Mesenchymal stem cell (in vitro differentiated cells and primary cell): ENCODE results near the gene GFER.

Experiments used
- DNase-seq: peaks from one replicate; pipeline ENCODE4 v3.0.0-alpha.2; 2013
- H2AFZ ChIP-seq: one replicate; pipeline ENCODE4 v1.6.1; 2013; ENCODE audit warnings: low read depth, mild to moderate bottlenecking, control low read depth, inconsistent platforms, low read length, moderate library complexity
- H2AK5ac ChIP-seq: 2 replicates; pipeline ENCODE4 v1.6.1; 2013; ENCODE audit warnings: low read length, moderate library complexity, mild to moderate bottlenecking, inconsistent platforms; ENCODE audit not compliant: severe bottlenecking
- H2BK120ac ChIP-seq: one replicate; pipeline ENCODE4 v1.6.1; 2013; ENCODE audit warnings: low read depth, mild to moderate bottlenecking, inconsistent platforms, low read length, moderate library complexity
- H2BK12ac ChIP-seq, 2 experiments: one replicate each; pipeline ENCODE4 v1.6.1; 2013; ENCODE audit warnings: inconsistent platforms in 2 of 2, low read length in 2 of 2, mild to moderate bottlenecking in 2 of 2, moderate library complexity in 2 of 2, control low read depth in 1 of 2
- H2BK15ac ChIP-seq: one replicate; pipeline ENCODE4 v1.6.1; 2013; ENCODE audit warnings: mild to moderate bottlenecking, low read depth, inconsistent platforms; ENCODE audit not compliant: poor library complexity, severe bottlenecking
- H2BK5ac ChIP-seq: 2 replicates; pipeline ENCODE4 v1.6.1; 2013; ENCODE audit warnings: low read depth, mild to moderate bottlenecking, low read length, control low read depth, inconsistent platforms; ENCODE audit not compliant: poor library complexity, severe bottlenecking
- H3K14ac ChIP-seq, 2 experiments: one replicate each; pipeline ENCODE4 v1.6.1; 2013; ENCODE audit warnings: inconsistent platforms in 2 of 2, low read length in 2 of 2, control low read depth in 1 of 2, mild to moderate bottlenecking in 1 of 2, moderate library complexity in 1 of 2
- H3K18ac ChIP-seq, 2 experiments: one replicate each; pipeline ENCODE4 v1.6.1; 2013; ENCODE audit warnings: inconsistent platforms in 2 of 2, low read length in 2 of 2, control low read depth in 1 of 2, low read depth in 1 of 2, mild to moderate bottlenecking in 1 of 2
- H3K23ac ChIP-seq, 2 experiments: one replicate each; pipeline ENCODE4 v1.6.1; 2013; ENCODE audit warnings: inconsistent platforms in 2 of 2, low read length in 2 of 2, mild to moderate bottlenecking in 2 of 2, moderate library complexity in 2 of 2, control low read depth in 1 of 2
- H3K27ac ChIP-seq: 2 replicates; pipeline ENCODE4 v1.5.1; 2013; ENCODE audit warnings: mild to moderate bottlenecking, moderate library complexity, low read length, control low read depth, inconsistent platforms; ENCODE audit not compliant: poor library complexity, severe bottlenecking
- H3K27me3 ChIP-seq, 2 experiments: 2 replicates each; pipeline versions ENCODE4 v1.6.1 to v1.7.0; 2013; ENCODE audit warnings: low read length in 2 of 2, mild to moderate bottlenecking in 2 of 2, moderate library complexity in 2 of 2, control low read depth in 1 of 2, inconsistent platforms in 1 of 2; ENCODE audit not compliant: control insufficient read depth in 1 of 2, insufficient read depth in 1 of 2
- H3K36me3 ChIP-seq, 2 experiments: 2 replicates each; pipeline versions ENCODE4 v1.6.1 to v1.7.0; 2013; ENCODE audit warnings: low read length in 2 of 2, control low read depth in 1 of 2, inconsistent platforms in 1 of 2, low read depth in 1 of 2, mild to moderate bottlenecking in 1 of 2; ENCODE audit not compliant: insufficient read depth in 2 of 2, control insufficient read depth in 1 of 2
- H3K4ac ChIP-seq, 2 experiments: one replicate each; pipeline ENCODE4 v1.6.1; 2013; ENCODE audit warnings: inconsistent platforms in 2 of 2, low read length in 2 of 2, mild to moderate bottlenecking in 2 of 2, moderate library complexity in 2 of 2, control low read depth in 1 of 2, low read depth in 1 of 2
- H3K4me1 ChIP-seq: 2 replicates; pipeline ENCODE4 v1.6.1; 2013; ENCODE audit warnings: low read depth, low read length, control low read depth; ENCODE audit not compliant: control insufficient read depth, insufficient read depth
- H3K4me2 ChIP-seq: 2 replicates; pipeline ENCODE4 v1.6.1; 2013; ENCODE audit warnings: low read length, mild to moderate bottlenecking, inconsistent platforms; ENCODE audit not compliant: poor library complexity, severe bottlenecking
- H3K4me3 ChIP-seq, 2 experiments: 2 replicates each; pipeline versions ENCODE4 v1.5.1 to v1.7.0; 2013; ENCODE audit warnings: low read length in 2 of 2, mild to moderate bottlenecking in 2 of 2, control low read depth in 1 of 2, low read depth in 1 of 2; ENCODE audit not compliant: insufficient read depth in 1 of 2
- H3K79me1 ChIP-seq: replicated peaks from 2 replicates; pipeline ENCODE4 v1.6.1; 2013; ENCODE audit warnings: mild to moderate bottlenecking, control low read depth, low read length, inconsistent platforms; ENCODE audit not compliant: poor library complexity, severe bottlenecking
- H3K9ac ChIP-seq: 2 replicates; pipeline ENCODE4 v1.7.0; 2013; ENCODE audit warnings: mild to moderate bottlenecking, low read length, moderate library complexity
- H3K9me3 ChIP-seq: 2 replicates; pipeline ENCODE4 v1.7.0; 2013; ENCODE audit warnings: mild to moderate bottlenecking, low read length; ENCODE audit not compliant: control insufficient read depth
- H4K8ac ChIP-seq: one replicate; pipeline ENCODE4 v1.6.1; 2013; ENCODE audit warnings: inconsistent platforms, mild to moderate bottlenecking, low read length, moderate library complexity
- H4K91ac ChIP-seq: one replicate; pipeline ENCODE4 v1.6.1; 2013; ENCODE audit warnings: mild to moderate bottlenecking, low read length, inconsistent platforms
- WGBS: methylation state at CpG from one replicate; pipeline ENCODE4 v1.1.7; 2013; ENCODE audit warnings: mixed read lengths; 5-methylcytosine and 5-hydroxymethylcytosine counted together

The GFER gene

GRCh38 chr16:2022723-2023091, 38.7 kb downstream of the GFER start:
- H4K91ac ChIP-seq, result peak overlapping the region; percentile 62

GRCh38 chr16:2023092-2024031, 39.4 kb downstream of the GFER start:
- Histone ChIP-seq H3K79me1 (no peaks in the 10 kb centered on the region), H2BK15ac (peak overlapping the region; percentile 94)
- 8% methylated on average over 48 of the region's 53 CpGs for WGBS

More at GRCh38 chr16:2022723-2023091, 38.7 kb downstream of the GFER start:
- H3K36me3 ChIP-seq, result no peaks in the 10 kb centered on the region
- no peak overlapping the region for H2AK5ac ChIP-seq
- peak overlapping the region; percentile 52 for H3K9ac ChIP-seq
- DNase-seq, result peak; percentile 85
- WGBS, result 4% methylated on average over 10 of the region's 14 CpGs
- H3K4ac ChIP-seq, result peak overlapping the region; percentile 63 to 80
- H3K4me3 ChIP-seq, result peak overlapping the region; percentile 21 to 73
- no peak overlapping the region for H2BK5ac ChIP-seq
- no peaks in the 10 kb centered on the region for H3K79me1 ChIP-seq
- peak overlapping the region; percentile 77 for H3K4me2 ChIP-seq
- H2BK120ac ChIP-seq, result peak overlapping the region; percentile 45
- H3K4me1 ChIP-seq, result peaks cover 47% of the 10 kb centered on the region
- peak overlapping the region in 1 of 2 experiments; percentile 69 for H3K14ac ChIP-seq
- peak overlapping the region; percentile 91 for H4K8ac ChIP-seq
- H3K27me3 ChIP-seq, result peaks cover 21 to 36% of the 10 kb centered on the region in 2 experiments
- H2BK12ac ChIP-seq, result peak overlapping the region; percentile 26 to 79
- H3K23ac ChIP-seq, result no peak overlapping the region
- peak overlapping the region; percentile 76 for H2AFZ ChIP-seq
- no peaks in the 10 kb centered on the region for H3K9me3 ChIP-seq
- peak overlapping the region; percentile 68 for H3K27ac ChIP-seq
- peak overlapping the region; percentile 49 for H2BK15ac ChIP-seq
- H3K18ac ChIP-seq, result peak overlapping the region; percentile 88 to 94

GRCh38 chr16:2024032-2024420, 40.0 kb downstream of the GFER start:
- H2BK120ac ChIP-seq, result peak overlapping the region; percentile 81
- no peak overlapping the region for H3K9ac ChIP-seq
- H3K14ac ChIP-seq, result no peak overlapping the region
- no peaks in the 10 kb centered on the region for H3K79me1 ChIP-seq
- H3K36me3 ChIP-seq, result peaks cover 0 to 4% of the 10 kb centered on the region in 2 experiments
- peak overlapping the region; percentile 96 for H4K91ac ChIP-seq
- WGBS, result 91% methylated on average over 12 of the region's 12 CpGs
- H2BK5ac ChIP-seq, result no peak overlapping the region
- no peak overlapping the region for H3K27ac ChIP-seq
- peak overlapping the region; percentile 60 to 93 for H3K18ac ChIP-seq
- no peak overlapping the region for H3K23ac ChIP-seq
- no peaks in the 10 kb centered on the region for H3K9me3 ChIP-seq
- H3K4me1 ChIP-seq, result peaks cover 60% of the 10 kb centered on the region
- DNase-seq, result no peak
- H3K4ac ChIP-seq, result peak overlapping the region; percentile 62 to 90
- H3K4me2 ChIP-seq, result no peak overlapping the region
- H2AFZ ChIP-seq, result no peak overlapping the region
- peaks cover 16 to 40% of the 10 kb centered on the region in 2 experiments for H3K27me3 ChIP-seq
- peak overlapping the region; percentile 92 for H2AK5ac ChIP-seq
- peak overlapping the region; percentile 85 to 90 for H2BK12ac ChIP-seq
- peak overlapping the region in 1 of 2 experiments; percentile 4 for H3K4me3 ChIP-seq
- peak overlapping the region; percentile 89 for H4K8ac ChIP-seq
- H2BK15ac ChIP-seq, result peak overlapping the region; percentile 94

More at GRCh38 chr16:2023092-2024031, 39.4 kb downstream of the GFER start:
- Histone ChIP-seq H3K18ac (peak overlapping the region; percentile 93 to 94), H3K4me1 (peaks cover 53% of the 10 kb centered on the region), H3K4ac (peak overlapping the region; percentile 80 to 90), H3K14ac (peak overlapping the region in 1 of 2 experiments; percentile 75), H3K36me3 (no peaks in the 10 kb centered on the region), H4K8ac (peak overlapping the region; percentile 91), H2BK5ac (peak overlapping the region; percentile 46), H3K9me3 (no peaks in the 10 kb centered on the region), H3K27ac (peak overlapping the region; percentile 68), H2BK12ac (peak overlapping the region; percentile 79 to 85), H3K23ac (no peak overlapping the region), H2AFZ (peak overlapping the region; percentile 76), H2AK5ac (peak overlapping the region; percentile 92), H3K27me3 (peaks cover 19 to 43% of the 10 kb centered on the region in 2 experiments), H2BK120ac (peak overlapping the region; percentile 81), H3K4me2 (peak overlapping the region; percentile 85), H3K4me3 (peak overlapping the region; percentile 21 to 73), H4K91ac (peak overlapping the region; percentile 96), H3K9ac (peak overlapping the region; percentile 52)
- DNase-seq, result peak; percentile 90

GRCh38 chr16:2025251-2025650, 41.3 kb downstream of the GFER start:
- Histone ChIP-seq H2BK5ac (no peak overlapping the region), H3K9me3 (no peaks in the 10 kb centered on the region), H2BK15ac (no peak overlapping the region), H3K18ac (no peak overlapping the region), H3K4ac (no peak overlapping the region), H4K91ac (no peak overlapping the region), H4K8ac (no peak overlapping the region), H2BK12ac (peak overlapping the region in 1 of 2 experiments; percentile 84), H3K27me3 (peaks cover 8 to 29% of the 10 kb centered on the region in 2 experiments), H2AFZ (no peak overlapping the region), H3K36me3 (peaks cover 0 to 16% of the 10 kb centered on the region in 2 experiments), H2BK120ac (no peak overlapping the region), H3K4me1 (peaks cover 59% of the 10 kb centered on the region), H3K27ac (no peak overlapping the region), H3K79me1 (peaks cover 3% of the 10 kb centered on the region), H3K4me2 (no peak overlapping the region), H3K4me3 (no peak overlapping the region), H2AK5ac (no peak overlapping the region), H3K23ac (peak overlapping the region in 1 of 2 experiments; percentile 17), H3K9ac (no peak overlapping the region), H3K14ac (peak overlapping the region in 1 of 2 experiments; percentile 14)
- DNase-seq, result no peak
- WGBS, result 97% methylated on average over 14 of the region's 14 CpGs
